Ovary (tissue), 9 donors: Measurements from ENCODE around the gene SCAF4. TPM values are rescaled to one million over a fixed set of nuclear protein-coding genes. Genes with fewer than 3 reads are reported as not detected.

ENCODE experiments used
- DNase-seq, 5 donors: peaks; one replicate each; pipeline ENCODE4 v3.0.0-alpha.2; 2019 to 2020
- H3K27ac ChIP-seq, 2 donors: fragments of 200-600 bp; one replicate each; pipeline versions ENCODE4 v1.5.1 to v1.8.0; 2019 to 2022
- H3K27me3 ChIP-seq: fragments of 200-600 bp; one replicate; pipeline ENCODE4 v1.8.0; 2022
- H3K36me3 ChIP-seq: fragments of 200-600 bp; sonication (generic); one replicate; pipeline ENCODE4 v1.5.1; 2019
- H3K4me1 ChIP-seq: one replicate; pipeline ENCODE4 v1.8.1; 2013; ENCODE audit warnings: mild to moderate bottlenecking, moderate library complexity; ENCODE audit not compliant: insufficient read depth
- H3K4me3 ChIP-seq: fragments of 200-600 bp; sonication (generic); one replicate; pipeline ENCODE4 v1.5.1; 2017
- H3K9me3 ChIP-seq, 2 donors: fragments of 200-600 bp in 1 of 2; sonication (generic) in 1 of 2; one replicate each; pipeline versions ENCODE4 v1.5.1 to v1.8.1; 2013 to 2019; ENCODE audit warnings: mild to moderate bottlenecking in 1 of 2, moderate library complexity in 1 of 2
- EP300 ChIP-seq: sonication (generic); formaldehyde crosslinking; IDR thresholded peaks from one replicate; pipeline ENCODE4 v1.6.1; 2017; ENCODE audit warnings: antibody characterized with exemption
- POLR2A ChIP-seq: fragments of 450-650 bp; IDR thresholded peaks from one replicate; pipeline ENCODE4 v1.6.1; 2017; ENCODE audit warnings: antibody characterized with exemption, mild to moderate bottlenecking, moderate library complexity
- WGBS, 3 donors: extraction: QIAGEN DNeasy Blood & Tissue Kit in 1 of 3; methylation state at CpG; one replicate each; pipeline versions ENCODE4 v1.1.5 to v1.1.7; 2013 to 2017; 5-methylcytosine and 5-hydroxymethylcytosine counted together
- intact Hi-C, 4 donors: fragments of 100-400 bp; cut with DNase I; formaldehyde crosslinking; loops; one replicate each; pipeline versions ENCODE4 v1.11.0 to v1.15.1; 2022 to 2023
- polyA plus RNA-seq, 2 donors: library from polyadenylated mRNA; stranded (reverse); fragments of 200-250 nt in 1 of 2; fragments of 350-450 nt in 1 of 2; fragmentation: Illumina TruSeq in 1 of 2; extraction: RNeasy Lipid Tissue Mini Kit (QIAGEN cat#74804) in 1 of 2; gene quantifications; one replicate each; pipeline ENCODE4 v1.2.3, GENCODE V29; 2013 to 2014
- total RNA-seq, 7 donors: library from RNA; depleted of rRNA in 2 of 7; stranded (reverse); fragments of >200 nt in 2 of 7; fragmentation: NEBNext Ultra II Directional in 3 of 7; extraction: Animal tissue kit (Norgen Biotek cat#: 25700) in 3 of 7; gene quantifications; one replicate each; pipeline versions ENCODE4 v1.1.0 to v1.2.4, GENCODE V29; 2016 to 2023
- TF ChIP-seq, protein P1 (sequence below), 3 donors: fragments of 450-650 bp in 2 of 3; fragments of 200-600 bp in 1 of 3; IDR thresholded peaks; one replicate each; pipeline versions ENCODE4 v1.5.1 to v1.8.0; 2016 to 2022; ENCODE audit warnings: antibody characterized with exemption in 3 of 3, mild to moderate bottlenecking in 1 of 3
- donor health status: DM: no; HTN: no; CAD: no; lungs with moderate emphysema.
- donor health status: DM: no; HTN: no; CAD: no.
- donor health status: Bipolar disorder and iron deficiency.
- donor health status: DM: yes; HTN: yes; CAD: no.
- donor health status: DM: no; HTN: no; CAD: no.
- donor health status: DM: yes; HTN: yes; CAD: no.

The SCAF4 gene
- total and polyA plus RNA-seq, 9 donors = 12.2 to 41.7 (median 28.4) TPM

DNA sequence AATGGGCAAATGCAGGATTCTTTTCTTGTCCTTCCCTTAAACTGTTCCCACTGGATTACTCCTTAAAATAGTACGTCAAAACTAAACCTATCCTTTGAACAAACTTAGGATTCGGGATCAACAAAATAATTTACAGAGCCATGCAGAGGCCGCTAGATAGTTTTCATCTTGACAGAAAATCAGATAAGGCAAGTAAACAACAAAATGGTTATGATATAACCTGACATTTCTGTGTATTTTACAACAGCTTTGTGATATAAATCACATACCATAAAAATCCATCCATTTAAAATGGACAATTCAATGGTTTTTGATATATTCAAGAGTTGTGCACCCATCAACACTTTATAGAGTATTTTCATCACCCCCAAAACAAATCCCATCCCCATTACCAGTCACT lies 11.2 kb downstream of the SCAF4 start:
- TF ChIP-seq EP300 = no peak
- no peak for TF ChIP-seq POLR2A
- TF ChIP-seq, protein P1, sequence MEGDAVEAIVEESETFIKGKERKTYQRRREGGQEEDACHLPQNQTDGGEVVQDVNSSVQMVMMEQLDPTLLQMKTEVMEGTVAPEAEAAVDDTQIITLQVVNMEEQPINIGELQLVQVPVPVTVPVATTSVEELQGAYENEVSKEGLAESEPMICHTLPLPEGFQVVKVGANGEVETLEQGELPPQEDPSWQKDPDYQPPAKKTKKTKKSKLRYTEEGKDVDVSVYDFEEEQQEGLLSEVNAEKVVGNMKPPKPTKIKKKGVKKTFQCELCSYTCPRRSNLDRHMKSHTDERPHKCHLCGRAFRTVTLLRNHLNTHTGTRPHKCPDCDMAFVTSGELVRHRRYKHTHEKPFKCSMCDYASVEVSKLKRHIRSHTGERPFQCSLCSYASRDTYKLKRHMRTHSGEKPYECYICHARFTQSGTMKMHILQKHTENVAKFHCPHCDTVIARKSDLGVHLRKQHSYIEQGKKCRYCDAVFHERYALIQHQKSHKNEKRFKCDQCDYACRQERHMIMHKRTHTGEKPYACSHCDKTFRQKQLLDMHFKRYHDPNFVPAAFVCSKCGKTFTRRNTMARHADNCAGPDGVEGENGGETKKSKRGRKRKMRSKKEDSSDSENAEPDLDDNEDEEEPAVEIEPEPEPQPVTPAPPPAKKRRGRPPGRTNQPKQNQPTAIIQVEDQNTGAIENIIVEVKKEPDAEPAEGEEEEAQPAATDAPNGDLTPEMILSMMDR (IDR thresholded peaks at IDR 0.05) = no peak
- 86 to 93% (median 88%) methylated on average over 3 of the region's 3 CpGs for WGBS, 3 donors
- Histone ChIP-seq H3K36me3 (no peaks in the 10 kb centered on the region), H3K27ac (no peak overlapping the region), H3K4me1 (peaks cover 5% of the 10 kb centered on the region), H3K4me3 (no peak overlapping the region), H3K27me3 (no peaks in the 10 kb centered on the region), H3K9me3 (no peaks in the 10 kb centered on the region)
- intact Hi-C loops = no loop called here
- DNase-seq = no peak

DNA sequence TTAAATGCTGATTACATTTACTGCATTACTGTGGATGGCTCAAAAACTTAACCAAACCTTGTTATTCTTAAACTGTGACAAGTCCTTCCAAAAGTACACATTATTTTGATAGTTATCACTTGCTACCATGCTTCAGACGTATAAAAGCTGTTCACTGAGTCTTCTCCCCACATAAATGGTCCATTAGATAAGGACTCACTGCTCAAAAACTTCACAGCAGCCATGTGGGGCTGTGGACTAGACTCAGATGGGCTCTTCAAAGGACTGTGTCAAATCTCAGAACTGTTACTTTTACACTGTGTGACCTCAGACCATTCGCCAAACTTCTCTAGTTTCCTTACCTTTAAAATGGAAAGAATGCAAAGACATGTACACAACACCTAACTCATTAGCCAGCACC lies 11.6 kb downstream of the SCAF4 start:
- H3K36me3 ChIP-seq = no peaks in the 10 kb centered on the region
- H3K4me3 ChIP-seq = no peak overlapping the region
- WGBS, 3 donors = 59 to 63% (median 62%) methylated on average over 2 of the region's 2 CpGs
- no peak for DNase-seq
- intact Hi-C loops = no loop called here
- H3K27ac ChIP-seq = no peak overlapping the region
- no peaks in the 10 kb centered on the region for H3K27me3 ChIP-seq
- peaks cover 5% of the 10 kb centered on the region for H3K4me1 ChIP-seq
- TF ChIP-seq EP300 (no peak), POLR2A (no peak)
- TF ChIP-seq, protein P1 (IDR thresholded peaks at IDR 0.05) = no peak
- H3K9me3 ChIP-seq = no peaks in the 10 kb centered on the region

DNA sequence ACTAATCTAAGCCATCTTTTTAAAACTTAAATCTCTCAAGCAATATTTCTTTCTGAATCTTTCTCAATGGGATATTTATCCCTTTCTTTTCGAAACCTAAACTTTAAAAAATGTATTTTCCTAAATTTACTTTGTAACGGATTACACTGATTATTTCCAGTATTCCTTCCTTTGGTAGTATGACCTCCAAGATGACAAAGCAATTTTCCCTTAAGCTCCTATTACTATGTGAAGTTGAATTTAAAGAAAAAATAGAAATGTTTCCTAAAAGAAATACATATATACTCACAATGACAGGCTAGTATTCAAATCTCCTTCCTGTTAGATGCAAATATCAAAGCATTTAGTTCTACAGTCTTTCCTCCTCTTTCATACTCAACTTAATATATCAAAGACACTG lies 15.8 kb downstream of the SCAF4 start:
- intact Hi-C loops = no loop called here
- DNase-seq = no peak
- no peak overlapping the region for H3K4me3 ChIP-seq
- H3K27me3 ChIP-seq = no peaks in the 10 kb centered on the region
- no peak overlapping the region for H3K27ac ChIP-seq
- no peaks in the 10 kb centered on the region for H3K36me3 ChIP-seq
- TF ChIP-seq EP300 (no peak), POLR2A (no peak)
- TF ChIP-seq, protein P1 (IDR thresholded peaks at IDR 0.05) = no peak
- H3K9me3 ChIP-seq = no peaks in the 10 kb centered on the region
- H3K4me1 ChIP-seq = peaks cover 5% of the 10 kb centered on the region
- 73 to 86% (median 77%) methylated on average over 2 of the region's 2 CpGs for WGBS, 3 donors

DNA sequence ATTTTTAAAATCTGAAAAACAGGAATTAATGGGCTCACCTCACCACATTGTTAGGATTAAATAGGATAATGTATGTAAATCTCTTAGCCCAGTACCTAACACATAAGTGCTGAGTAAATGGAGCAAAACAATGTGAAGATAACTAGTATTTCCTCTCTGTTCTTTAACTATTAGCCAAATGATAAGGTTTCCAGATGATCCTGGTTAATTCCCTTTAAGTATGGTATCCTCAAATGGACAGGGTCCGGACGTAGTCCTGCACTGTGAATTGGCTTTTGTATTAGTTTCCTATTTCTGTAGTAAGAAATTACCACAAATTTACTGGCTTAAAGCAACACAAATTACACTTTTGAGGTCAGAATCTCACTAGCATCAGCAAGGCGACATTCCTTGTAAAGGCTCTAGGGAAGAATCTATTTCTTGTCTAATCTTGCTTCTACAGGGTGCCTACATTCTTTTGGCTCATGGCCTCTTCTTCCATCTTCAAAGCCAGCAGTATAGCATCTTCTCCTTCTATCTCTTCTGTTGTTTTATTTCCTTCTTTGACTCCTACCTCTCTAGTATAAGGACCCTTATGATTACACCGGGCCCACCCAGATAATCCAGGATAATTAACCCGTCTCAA lies 17.1 kb downstream of the SCAF4 start:
- H3K9me3 ChIP-seq = no peaks in the 10 kb centered on the region
- peaks cover 5% of the 10 kb centered on the region for H3K4me1 ChIP-seq
- TF ChIP-seq POLR2A (no peak), EP300 (no peak)
- TF ChIP-seq, protein P1 (IDR thresholded peaks at IDR 0.05) = no peak
- no peak for DNase-seq
- no peak overlapping the region for H3K4me3 ChIP-seq
- H3K27me3 ChIP-seq = no peaks in the 10 kb centered on the region
- no peaks in the 10 kb centered on the region for H3K36me3 ChIP-seq
- intact Hi-C loops = no loop called here
- H3K27ac ChIP-seq = no peak overlapping the region
- 83 to 93% (median 90%) methylated on average over 5 of the region's 5 CpGs for WGBS, 3 donors
